Gastrocnemius medialis (tissue), 4 donors: ENCODE measurements around the gene MALRD1.

Experiments used
- POLR2A ChIP-seq, 2 donors: fragments of 450-650 bp; IDR thresholded peaks; one replicate each; pipeline ENCODE4 v1.6.1; 2017; ENCODE audit warnings: antibody characterized with exemption in 2 of 2, mild to moderate bottlenecking in 2 of 2, moderate library complexity in 2 of 2
- TF ChIP-seq, protein P1 (sequence below), 5 experiments: fragments of 450-650 bp in 3 of 5; fragments of 200-600 bp in 2 of 5; sonication (generic) in 2 of 5; IDR thresholded peaks in 4 of 5; conservative IDR thresholded peaks in 1 of 5; 1 replicate in 4 of 5; 2 replicates in 1 of 5; pipeline ENCODE4 v1.5.1; 2016 to 2019; ENCODE audit warnings: antibody characterized with exemption in 5 of 5, mild to moderate bottlenecking in 3 of 5, moderate library complexity in 3 of 5

DNA sequence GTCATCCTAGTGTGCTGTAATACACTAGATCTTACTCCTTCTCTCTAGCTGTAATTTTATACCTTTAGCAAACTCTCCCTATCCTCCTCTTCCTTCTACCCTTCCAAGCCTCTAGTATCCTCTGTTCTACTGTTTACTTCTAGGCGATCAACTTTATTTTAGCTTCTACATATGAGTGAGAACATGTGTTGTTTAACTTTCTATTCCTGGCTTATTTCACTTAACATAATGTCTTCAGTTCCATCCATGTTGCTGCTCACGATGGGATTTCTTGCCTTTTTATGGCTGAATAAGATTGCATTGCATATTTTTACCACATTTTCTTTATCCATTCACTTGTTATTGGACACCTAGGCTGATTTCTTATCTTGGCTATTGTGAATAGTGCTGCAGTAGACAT, 318.6 kb downstream of the MALRD1 start:
- TF ChIP-seq, protein P1, sequence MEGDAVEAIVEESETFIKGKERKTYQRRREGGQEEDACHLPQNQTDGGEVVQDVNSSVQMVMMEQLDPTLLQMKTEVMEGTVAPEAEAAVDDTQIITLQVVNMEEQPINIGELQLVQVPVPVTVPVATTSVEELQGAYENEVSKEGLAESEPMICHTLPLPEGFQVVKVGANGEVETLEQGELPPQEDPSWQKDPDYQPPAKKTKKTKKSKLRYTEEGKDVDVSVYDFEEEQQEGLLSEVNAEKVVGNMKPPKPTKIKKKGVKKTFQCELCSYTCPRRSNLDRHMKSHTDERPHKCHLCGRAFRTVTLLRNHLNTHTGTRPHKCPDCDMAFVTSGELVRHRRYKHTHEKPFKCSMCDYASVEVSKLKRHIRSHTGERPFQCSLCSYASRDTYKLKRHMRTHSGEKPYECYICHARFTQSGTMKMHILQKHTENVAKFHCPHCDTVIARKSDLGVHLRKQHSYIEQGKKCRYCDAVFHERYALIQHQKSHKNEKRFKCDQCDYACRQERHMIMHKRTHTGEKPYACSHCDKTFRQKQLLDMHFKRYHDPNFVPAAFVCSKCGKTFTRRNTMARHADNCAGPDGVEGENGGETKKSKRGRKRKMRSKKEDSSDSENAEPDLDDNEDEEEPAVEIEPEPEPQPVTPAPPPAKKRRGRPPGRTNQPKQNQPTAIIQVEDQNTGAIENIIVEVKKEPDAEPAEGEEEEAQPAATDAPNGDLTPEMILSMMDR (IDR thresholded peaks at IDR 0.05 in 4 of 5, conservative IDR thresholded peaks at IDR 0.05 in 1 of 5), result no peak
- no peak for TF ChIP-seq POLR2A (IDR thresholded peaks at IDR 0.05)
